Body of pancreas (tissue), 4 donors: ENCODE measurements around the gene C11orf87.

Experiments used
- POLR2A ChIP-seq, 3 donors: fragments of 450-650 bp; IDR thresholded peaks; one replicate each; pipeline ENCODE4 v1.6.1; 2016; ENCODE audit warnings: antibody characterized with exemption in 3 of 3, mild to moderate bottlenecking in 2 of 3
- TF ChIP-seq, protein P1 (sequence below), 7 experiments: fragments of 450-650 bp in 4 of 7; fragments of 200-600 bp in 3 of 7; sonication (generic) in 3 of 7; IDR thresholded peaks; one replicate each; pipeline ENCODE4 v1.5.1; 2016 to 2019; ENCODE audit warnings: antibody characterized with exemption in 7 of 7

DNA sequence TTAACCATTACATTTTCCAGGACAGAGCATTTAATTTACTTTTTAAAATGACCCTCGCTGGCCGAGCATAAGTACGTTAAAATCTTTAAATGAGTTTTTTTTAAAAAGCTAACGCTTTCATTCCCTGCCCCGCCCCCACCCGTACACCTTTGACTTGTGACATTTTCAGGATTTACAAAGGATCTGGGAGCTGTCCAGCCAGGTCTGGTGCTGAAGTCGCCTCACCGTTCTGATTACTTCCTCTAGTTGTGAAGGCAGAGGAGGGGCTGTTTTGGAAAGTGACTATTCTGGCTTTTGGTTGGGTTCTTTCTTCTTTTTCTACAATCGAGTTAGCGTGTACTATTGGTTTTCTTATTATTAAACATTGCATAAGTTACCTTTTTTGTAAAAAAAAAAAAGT, 2.9 kb downstream of the C11orf87 start:
- no peak for TF ChIP-seq POLR2A (IDR thresholded peaks at IDR 0.05)
- TF ChIP-seq, protein P1, sequence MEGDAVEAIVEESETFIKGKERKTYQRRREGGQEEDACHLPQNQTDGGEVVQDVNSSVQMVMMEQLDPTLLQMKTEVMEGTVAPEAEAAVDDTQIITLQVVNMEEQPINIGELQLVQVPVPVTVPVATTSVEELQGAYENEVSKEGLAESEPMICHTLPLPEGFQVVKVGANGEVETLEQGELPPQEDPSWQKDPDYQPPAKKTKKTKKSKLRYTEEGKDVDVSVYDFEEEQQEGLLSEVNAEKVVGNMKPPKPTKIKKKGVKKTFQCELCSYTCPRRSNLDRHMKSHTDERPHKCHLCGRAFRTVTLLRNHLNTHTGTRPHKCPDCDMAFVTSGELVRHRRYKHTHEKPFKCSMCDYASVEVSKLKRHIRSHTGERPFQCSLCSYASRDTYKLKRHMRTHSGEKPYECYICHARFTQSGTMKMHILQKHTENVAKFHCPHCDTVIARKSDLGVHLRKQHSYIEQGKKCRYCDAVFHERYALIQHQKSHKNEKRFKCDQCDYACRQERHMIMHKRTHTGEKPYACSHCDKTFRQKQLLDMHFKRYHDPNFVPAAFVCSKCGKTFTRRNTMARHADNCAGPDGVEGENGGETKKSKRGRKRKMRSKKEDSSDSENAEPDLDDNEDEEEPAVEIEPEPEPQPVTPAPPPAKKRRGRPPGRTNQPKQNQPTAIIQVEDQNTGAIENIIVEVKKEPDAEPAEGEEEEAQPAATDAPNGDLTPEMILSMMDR (IDR thresholded peaks at IDR 0.05), result no peak
